ENCODE results near the gene CAMTA1.

GRCh38 chr1:7732331-7732730, 947.1 kb downstream of the CAMTA1 start:
- TF ChIP-seq CTCF (IDR thresholded peaks at IDR 0.05; ENCODE audit: poor library complexity) (no peak), EZH2 (IDR thresholded peaks at IDR 0.05; ENCODE audit: borderline replicate concordance) (no peak)

All from hepatocyte (in vitro differentiated cells).